ENCODE measurements around the gene VEGFC. TPM values are rescaled to one million over a fixed set of nuclear protein-coding genes. Genes with fewer than 3 reads are reported as not detected.

VEGFC gene
- total RNA-seq, 4 donors from 2014 or later = 34.4 to 58.7 (median 43.0) TPM

GRCh38 chr4:176825586-176825985 lies 32.9 kb upstream of the VEGFC start:
- Histone ChIP-seq H3K4me1 (peaks cover 5 to 13% of the 10 kb centered on the region in 2 donors), H3K36me3 (no peaks in the 10 kb centered on the region), H3K27me3 (no peaks in the 10 kb centered on the region), H3K4me3 (replicated peaks in 1 of 3) (no peak overlapping the region), H3K27ac (peak overlapping the region; percentile 31 to 74 (median 51)), H3K9me3 (no peaks in the 10 kb centered on the region)
- no peak for DNase-seq
- intact Hi-C loops (cut with DNase I) = no loop called here
- TF ChIP-seq CTCF (IDR thresholded peaks at IDR 0.05) = no peak
- TF ChIP-seq POLR2A (IDR thresholded peaks at IDR 0.05) = no peak

- DNase-seq = peak; percentile 90 to 91
- Histone ChIP-seq H3K36me3 (no peaks in the 10 kb centered on the region), H3K27me3 (no peaks in the 10 kb centered on the region), H3K4me3 (replicated peaks in 1 of 3) (no peak overlapping the region), H3K9me3 (no peaks in the 10 kb centered on the region), H3K27ac (peak overlapping the region; percentile 66 to 76 (median 74)), H3K4me1 (peaks cover 5 to 13% of the 10 kb centered on the region in 2 donors)
- no peak for TF ChIP-seq CTCF (IDR thresholded peaks at IDR 0.05)
- TF ChIP-seq POLR2A (IDR thresholded peaks at IDR 0.05) = peak in 1 of 2 donors; percentile 32
- intact Hi-C loops (cut with DNase I) = no loop called here
- WGBS, 2 donors = 24 to 33% methylated on average over 2 of the region's 2 CpGs
Measured at GRCh38 chr4:176824645-176825366, 32.1 kb upstream of the VEGFC start.

- 74 to 85% methylated on average over 1 of the region's 1 CpG for WGBS, 2 donors
- H3K27me3 ChIP-seq = no peaks in the 10 kb centered on the region
- intact Hi-C loops (cut with DNase I) = no loop called here
Measured at GRCh38 chr4:176818531-176818930, 25.8 kb upstream of the VEGFC start.

GRCh38 chr4:176817204-176817603 lies 24.5 kb upstream of the VEGFC start:
- H3K4me1 ChIP-seq = peaks cover 0 to 5% of the 10 kb centered on the region in 2 donors
- no peak overlapping the region for H3K27ac ChIP-seq
- no peaks in the 10 kb centered on the region for H3K36me3 ChIP-seq
- H3K27me3 ChIP-seq = no peaks in the 10 kb centered on the region
- TF ChIP-seq CTCF (IDR thresholded peaks at IDR 0.05) = no peak
- no peak for TF ChIP-seq POLR2A (IDR thresholded peaks at IDR 0.05)
- H3K9me3 ChIP-seq = no peaks in the 10 kb centered on the region
- no peak for DNase-seq
- intact Hi-C loops (cut with DNase I) = no loop called here
- H3K4me3 ChIP-seq (replicated peaks in 1 of 3) = no peak overlapping the region
- WGBS, 2 donors = 95 to 96% methylated on average over 2 of the region's 2 CpGs

More at GRCh38 chr4:176818531-176818930, 25.8 kb upstream of the VEGFC start:
- TF ChIP-seq POLR2A (IDR thresholded peaks at IDR 0.05) = no peak
- no peak for TF ChIP-seq CTCF (IDR thresholded peaks at IDR 0.05)
- Histone ChIP-seq H3K27ac (no peak overlapping the region), H3K4me1 (peaks cover 0 to 5% of the 10 kb centered on the region in 2 donors), H3K36me3 (no peaks in the 10 kb centered on the region), H3K4me3 (replicated peaks in 1 of 3) (no peak overlapping the region), H3K9me3 (no peaks in the 10 kb centered on the region)
- no peak for DNase-seq

GRCh38 chr4:176814770-176815169 lies 22.0 kb upstream of the VEGFC start:
- TF ChIP-seq POLR2A (IDR thresholded peaks at IDR 0.05) (no peak), CTCF (IDR thresholded peaks at IDR 0.05) (no peak)
- DNase-seq = no peak
- H3K27ac ChIP-seq = no peak overlapping the region
- WGBS, 2 donors = 88 to 89% methylated on average over 6 of the region's 6 CpGs
- H3K4me1 ChIP-seq = no peaks in the 10 kb centered on the region
- intact Hi-C loops (cut with DNase I) = no loop called here
- H3K36me3 ChIP-seq = no peaks in the 10 kb centered on the region
- no peaks in the 10 kb centered on the region for H3K9me3 ChIP-seq
- H3K4me3 ChIP-seq (replicated peaks in 1 of 3) = no peak overlapping the region
- no peaks in the 10 kb centered on the region for H3K27me3 ChIP-seq
